ENCODE measurements around the gene MLH1.
"Not testable (repeated sequence)": the region's sequence is repeated elsewhere in the genome, so short reads cannot be mapped to it uniquely, and the experiment has no call there.

Gene MLH1

GRCh38 chr3:37041546-37042195 lies 48.4 kb downstream of the MLH1 start:
- Histone ChIP-seq H3K9ac (ENCODE audit: low read length) (no peak overlapping the region), H3K9me3 (ENCODE audit: low read length) (no peaks in the 10 kb centered on the region), H3K27me3 (ENCODE audit: insufficient read depth, low read length) (no peaks in the 10 kb centered on the region), H3K4me3 (ENCODE audit: low read depth, low read length, poor library complexity, severe bottlenecking) (no peak overlapping the region), H4K20me1 (ENCODE audit: insufficient read depth, low read length) (no peaks in the 10 kb centered on the region), H3K4me2 (ENCODE audit: low read length) (no peak overlapping the region), H3K4me1 (ENCODE audit: insufficient read depth, low read length, severe bottlenecking) (no peaks in the 10 kb centered on the region), H3F3A (ENCODE audit: insufficient read depth, low read length) (no peaks in the 10 kb centered on the region), H3K9me2 (ENCODE audit: low read depth, low read length) (no peaks in the 10 kb centered on the region), H3K27ac (ENCODE audit: low read depth, low read length, poor library complexity, severe bottlenecking) (no peak overlapping the region), H3K36me3 (ENCODE audit: insufficient read depth, low read length) (peaks cover 60% of the 10 kb centered on the region), H2AFZ (ENCODE audit: low read length) (no peak overlapping the region), H3K79me2 (ENCODE audit: insufficient read depth, low read length) (no peaks in the 10 kb centered on the region)
- TF ChIP-seq EZH2 (IDR thresholded peaks at IDR 0.05; ENCODE audit: borderline replicate concordance, low read length) (no peak), CTCF (IDR thresholded peaks at IDR 0.05; ENCODE audit: low read length) (no peak)

DNA sequence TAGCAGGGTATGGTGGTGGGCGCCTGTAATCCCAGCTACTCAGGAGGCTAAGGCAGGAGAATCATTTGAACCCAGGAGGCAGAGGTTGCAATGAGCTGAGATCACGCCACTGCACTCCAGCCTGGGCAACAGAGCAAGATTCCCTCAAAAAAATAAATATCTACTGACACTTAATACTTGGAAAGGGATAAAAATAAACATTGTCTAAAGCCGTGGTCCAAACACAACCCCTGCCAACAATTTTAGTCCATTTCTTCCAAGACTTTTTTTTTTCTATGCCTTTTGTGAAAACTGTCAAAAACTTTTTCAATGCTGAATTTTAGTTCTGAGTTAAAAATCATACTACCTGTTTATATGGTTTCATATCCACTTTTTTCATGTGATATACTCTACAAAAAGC lies 49.4 kb downstream of the MLH1 start:
- not testable (repeated sequence) for H3K79me2 ChIP-seq (ENCODE audit: insufficient read depth, low read length); H3K9ac ChIP-seq (ENCODE audit: low read length); H4K20me1 ChIP-seq (ENCODE audit: insufficient read depth, low read length); H3K27me3 ChIP-seq (ENCODE audit: insufficient read depth, low read length); H3F3A ChIP-seq (ENCODE audit: insufficient read depth, low read length); H3K4me2 ChIP-seq (ENCODE audit: low read length); H3K4me1 ChIP-seq (ENCODE audit: insufficient read depth, low read length, severe bottlenecking); H3K27ac ChIP-seq (ENCODE audit: low read depth, low read length, poor library complexity, severe bottlenecking); H3K4me3 ChIP-seq (ENCODE audit: low read depth, low read length, poor library complexity, severe bottlenecking); H2AFZ ChIP-seq (ENCODE audit: low read length); H3K9me3 ChIP-seq (ENCODE audit: low read length); H3K9me2 ChIP-seq (ENCODE audit: low read depth, low read length)
- H3K36me3 ChIP-seq (ENCODE audit: insufficient read depth, low read length), result peaks cover 63% of the 10 kb centered on the region

DNA sequence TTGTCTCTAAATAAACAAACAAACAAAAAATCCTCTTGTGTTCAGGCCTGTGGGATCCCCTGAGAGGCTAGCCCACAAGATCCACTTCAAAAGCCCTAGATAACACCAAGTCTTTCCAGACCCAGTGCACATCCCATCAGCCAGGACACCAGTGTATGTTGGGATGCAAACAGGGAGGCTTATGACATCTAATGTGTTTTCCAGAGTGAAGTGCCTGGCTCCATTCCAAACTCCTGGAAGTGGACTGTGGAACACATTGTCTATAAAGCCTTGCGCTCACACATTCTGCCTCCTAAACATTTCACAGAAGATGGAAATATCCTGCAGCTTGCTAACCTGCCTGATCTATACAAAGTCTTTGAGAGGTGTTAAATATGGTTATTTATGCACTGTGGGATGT lies 57.0 kb downstream of the MLH1 start:
- no peak for TF ChIP-seq EZH2 (IDR thresholded peaks at IDR 0.05; ENCODE audit: borderline replicate concordance, low read length)
- TF ChIP-seq CTCF (IDR thresholded peaks at IDR 0.05; ENCODE audit: low read length), result no peak
- H3K9me3 ChIP-seq (ENCODE audit: low read length), result no peaks in the 10 kb centered on the region
- H3K4me3 ChIP-seq (ENCODE audit: low read depth, low read length, poor library complexity, severe bottlenecking), result no peak overlapping the region
- peaks cover 76% of the 10 kb centered on the region for H3K36me3 ChIP-seq (ENCODE audit: insufficient read depth, low read length)
- H3K9me2 ChIP-seq (ENCODE audit: low read depth, low read length), result no peaks in the 10 kb centered on the region
- H4K20me1 ChIP-seq (ENCODE audit: insufficient read depth, low read length), result no peaks in the 10 kb centered on the region
- H3K9ac ChIP-seq (ENCODE audit: low read length), result no peak overlapping the region
- no peaks in the 10 kb centered on the region for H3K27me3 ChIP-seq (ENCODE audit: insufficient read depth, low read length)
- H3K79me2 ChIP-seq (ENCODE audit: insufficient read depth, low read length), result no peaks in the 10 kb centered on the region
- H2AFZ ChIP-seq (ENCODE audit: low read length), result no peak overlapping the region
- no peak overlapping the region for H3K27ac ChIP-seq (ENCODE audit: low read depth, low read length, poor library complexity, severe bottlenecking)
- peaks cover 6% of the 10 kb centered on the region; the same call in 1 of the 2 replicates for H3F3A ChIP-seq (ENCODE audit: insufficient read depth, low read length)
- H3K4me1 ChIP-seq (ENCODE audit: insufficient read depth, low read length, severe bottlenecking), result no peaks in the 10 kb centered on the region
- H3K4me2 ChIP-seq (ENCODE audit: low read length), result no peak overlapping the region

- no peak overlapping the region for H3K4me3 ChIP-seq (ENCODE audit: low read depth, low read length, poor library complexity, severe bottlenecking)
- H3K9me3 ChIP-seq (ENCODE audit: low read length), result no peaks in the 10 kb centered on the region
- H3K4me2 ChIP-seq (ENCODE audit: low read length), result no peak overlapping the region
- peaks cover 74% of the 10 kb centered on the region for H3K36me3 ChIP-seq (ENCODE audit: insufficient read depth, low read length)
- H3K27ac ChIP-seq (ENCODE audit: low read depth, low read length, poor library complexity, severe bottlenecking), result no peak overlapping the region
- H3K27me3 ChIP-seq (ENCODE audit: insufficient read depth, low read length), result no peaks in the 10 kb centered on the region
- no peak overlapping the region for H2AFZ ChIP-seq (ENCODE audit: low read length)
- no peak overlapping the region for H3K9ac ChIP-seq (ENCODE audit: low read length)
- H3K9me2 ChIP-seq (ENCODE audit: low read depth, low read length), result no peaks in the 10 kb centered on the region
- no peaks in the 10 kb centered on the region for H3K4me1 ChIP-seq (ENCODE audit: insufficient read depth, low read length, severe bottlenecking)
- TF ChIP-seq EZH2 (IDR thresholded peaks at IDR 0.05; ENCODE audit: borderline replicate concordance, low read length) (no peak), CTCF (IDR thresholded peaks at IDR 0.05; ENCODE audit: low read length) (no peak)
- H4K20me1 ChIP-seq (ENCODE audit: insufficient read depth, low read length), result no peaks in the 10 kb centered on the region
- H3F3A ChIP-seq (ENCODE audit: insufficient read depth, low read length), result peaks cover 6% of the 10 kb centered on the region; the same call in 1 of the 2 replicates
- H3K79me2 ChIP-seq (ENCODE audit: insufficient read depth, low read length), result no peaks in the 10 kb centered on the region
Measured at GRCh38 chr3:37052860-37053259, 59.5 kb downstream of the MLH1 start.
